ENCODE results near the gene CLIC5.

CLIC5 gene

DNA sequence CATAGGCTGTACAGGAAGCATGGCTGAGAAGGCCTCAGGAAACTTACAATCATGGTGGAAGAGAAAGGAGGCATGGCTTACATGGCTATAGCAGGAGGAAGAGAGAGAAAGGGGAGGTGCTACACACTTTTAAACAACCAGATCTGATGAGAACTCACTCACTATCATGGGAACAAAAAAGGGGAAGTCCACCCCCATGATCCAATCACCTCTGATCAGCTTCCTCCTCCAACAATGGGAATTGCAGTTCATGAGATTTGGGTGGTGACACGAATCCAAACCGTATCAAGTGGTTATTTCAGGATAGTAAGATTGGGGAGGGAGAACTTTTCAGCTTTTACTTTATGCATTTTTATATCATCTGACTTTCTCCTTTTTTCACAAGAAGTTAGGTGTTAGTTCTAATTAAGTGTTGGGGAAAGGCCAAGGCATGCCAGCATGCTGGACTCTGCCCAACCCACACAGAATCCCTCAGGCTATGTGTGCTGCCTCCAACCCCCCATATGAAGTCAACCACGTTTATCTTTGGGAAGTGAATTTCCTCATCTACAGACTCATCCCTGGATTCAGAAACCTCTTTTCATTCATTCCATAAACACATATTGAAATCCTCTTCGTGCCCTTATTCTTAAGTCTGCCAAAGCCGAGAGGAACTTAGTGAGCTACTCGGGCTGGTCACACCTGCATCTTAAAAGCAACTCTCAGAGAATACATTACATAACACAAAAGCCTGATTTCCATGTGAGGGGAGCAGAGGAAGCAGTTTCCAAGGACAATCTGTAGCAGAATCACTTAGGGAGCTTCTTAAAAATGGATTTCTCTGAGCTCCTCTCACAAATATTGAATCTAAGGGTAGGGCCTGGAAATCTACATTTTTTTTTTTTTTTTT, 16.7 kb upstream of the CLIC5 start:
- DNase-seq = no peak

DNA sequence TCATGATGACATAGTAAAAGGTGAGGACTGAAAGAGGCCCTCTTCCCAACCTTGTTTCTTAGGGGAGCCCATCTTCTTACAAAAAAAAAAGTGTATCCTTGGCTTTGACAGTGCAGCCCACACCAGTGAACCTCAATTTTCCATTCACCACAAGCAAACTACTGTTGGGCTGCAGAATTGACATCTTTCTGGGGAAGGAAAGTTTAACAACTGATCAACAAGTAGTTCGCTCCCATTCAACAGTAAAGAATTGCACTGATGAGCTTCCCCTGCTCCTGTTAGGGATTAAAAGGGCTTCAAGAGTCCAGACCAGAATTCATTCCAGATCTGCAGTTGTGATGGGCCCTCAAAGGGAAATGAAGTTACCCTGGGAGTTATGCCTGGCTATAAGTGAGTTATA, 13.9 kb upstream of the CLIC5 start:
- DNase-seq = no peak

DNA sequence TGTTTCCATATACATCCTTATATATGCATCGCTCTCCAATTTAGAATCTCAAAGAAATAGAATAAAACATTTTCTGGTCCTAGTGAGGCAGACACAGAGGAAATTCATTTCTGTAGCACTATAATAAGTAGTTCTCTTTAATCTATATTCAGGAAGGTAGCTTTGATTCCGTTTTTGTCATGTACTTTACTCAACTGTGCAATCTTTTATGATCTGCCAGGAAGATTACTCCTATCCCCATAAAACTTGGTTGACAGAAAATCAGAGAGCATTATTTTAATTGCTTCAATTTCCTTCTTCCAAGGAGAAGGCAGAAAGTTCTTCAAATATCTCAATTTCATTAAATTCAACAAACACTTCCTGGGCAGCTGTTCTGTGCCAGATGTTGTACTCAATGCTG, 10.6 kb upstream of the CLIC5 start:
- no peak for DNase-seq

DNA sequence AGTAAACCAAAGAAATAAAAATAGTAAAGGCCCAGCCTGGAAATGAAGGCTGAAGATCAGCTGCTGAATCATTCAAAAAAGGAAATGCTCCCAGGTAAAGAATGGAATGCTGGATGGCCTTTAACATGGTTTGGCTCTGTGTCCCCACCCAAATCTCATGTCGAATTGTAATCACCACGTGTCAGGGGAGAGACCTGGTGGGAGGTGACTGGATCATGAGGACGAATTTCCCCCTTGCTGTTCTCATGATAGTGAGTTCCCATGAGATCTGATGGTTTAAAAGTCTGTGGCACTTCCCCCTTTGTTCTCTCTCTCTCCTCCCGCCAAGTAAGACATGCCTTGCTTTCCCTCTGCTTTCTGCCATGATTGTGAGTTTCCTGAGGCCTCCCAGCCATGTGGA, 9.9 kb upstream of the CLIC5 start:
- no peak for DNase-seq

DNA sequence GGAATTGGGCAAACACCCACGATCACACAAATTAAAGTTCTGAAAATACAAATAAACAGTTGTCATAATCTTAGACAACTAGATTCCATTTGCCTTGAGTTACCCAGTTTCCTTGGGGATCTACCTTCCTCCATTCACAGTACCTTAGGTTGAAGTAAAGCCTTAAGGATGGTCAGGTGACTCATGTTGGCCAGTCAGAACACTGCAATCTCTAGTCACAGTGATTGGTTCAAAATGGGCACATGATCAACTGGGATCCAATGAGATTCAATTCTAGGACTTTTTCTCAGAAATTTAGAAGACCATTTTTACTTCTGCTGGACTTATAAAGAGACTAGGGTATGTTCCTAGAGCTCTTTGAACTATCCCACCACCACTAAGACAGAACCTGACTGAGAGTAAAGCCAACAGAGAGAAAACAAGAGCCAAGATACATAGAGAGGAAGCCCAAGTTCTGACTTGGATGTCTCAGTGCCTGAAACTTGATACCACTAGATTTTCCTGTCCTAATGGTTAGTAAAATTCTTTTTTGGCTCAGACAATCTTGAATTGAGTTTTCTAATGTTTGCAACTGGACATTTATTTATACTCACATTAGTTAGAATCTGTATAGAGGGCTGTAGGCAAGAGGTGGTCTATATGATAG, 8.6 kb upstream of the CLIC5 start:
- no peak for DNase-seq

DNA sequence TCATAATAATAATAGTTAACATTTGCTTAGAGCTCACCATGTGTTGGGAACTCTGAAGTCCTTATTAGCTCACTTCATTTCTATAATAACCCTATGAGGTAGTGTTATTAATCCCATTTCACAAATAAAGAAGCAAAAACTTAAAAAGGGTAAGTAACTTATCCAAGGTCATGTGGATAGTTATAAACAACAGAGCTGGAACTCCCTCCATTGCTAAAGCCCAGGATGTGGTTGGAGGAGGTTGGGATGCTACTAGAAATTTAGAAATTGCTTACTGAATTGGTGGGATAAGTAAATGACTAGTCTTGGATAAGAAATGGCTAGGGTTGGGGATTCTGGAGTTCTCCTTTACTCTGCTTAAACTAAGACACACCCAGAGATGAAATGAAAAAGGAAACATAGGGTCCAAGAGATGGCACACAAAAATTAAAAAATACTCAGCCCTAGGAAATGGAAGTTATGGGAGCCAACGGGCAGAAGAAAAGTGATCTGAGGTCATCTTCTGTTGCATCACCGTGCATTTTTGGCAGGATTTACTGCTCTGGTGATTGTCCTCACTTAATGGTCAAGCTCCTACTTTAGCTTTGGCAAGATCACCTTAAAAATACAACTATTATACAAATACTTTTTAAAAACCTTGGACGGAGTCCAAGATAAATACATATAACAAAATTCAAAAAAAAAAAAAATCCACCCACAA, 7.7 kb upstream of the CLIC5 start:
- no peak for DNase-seq

DNA sequence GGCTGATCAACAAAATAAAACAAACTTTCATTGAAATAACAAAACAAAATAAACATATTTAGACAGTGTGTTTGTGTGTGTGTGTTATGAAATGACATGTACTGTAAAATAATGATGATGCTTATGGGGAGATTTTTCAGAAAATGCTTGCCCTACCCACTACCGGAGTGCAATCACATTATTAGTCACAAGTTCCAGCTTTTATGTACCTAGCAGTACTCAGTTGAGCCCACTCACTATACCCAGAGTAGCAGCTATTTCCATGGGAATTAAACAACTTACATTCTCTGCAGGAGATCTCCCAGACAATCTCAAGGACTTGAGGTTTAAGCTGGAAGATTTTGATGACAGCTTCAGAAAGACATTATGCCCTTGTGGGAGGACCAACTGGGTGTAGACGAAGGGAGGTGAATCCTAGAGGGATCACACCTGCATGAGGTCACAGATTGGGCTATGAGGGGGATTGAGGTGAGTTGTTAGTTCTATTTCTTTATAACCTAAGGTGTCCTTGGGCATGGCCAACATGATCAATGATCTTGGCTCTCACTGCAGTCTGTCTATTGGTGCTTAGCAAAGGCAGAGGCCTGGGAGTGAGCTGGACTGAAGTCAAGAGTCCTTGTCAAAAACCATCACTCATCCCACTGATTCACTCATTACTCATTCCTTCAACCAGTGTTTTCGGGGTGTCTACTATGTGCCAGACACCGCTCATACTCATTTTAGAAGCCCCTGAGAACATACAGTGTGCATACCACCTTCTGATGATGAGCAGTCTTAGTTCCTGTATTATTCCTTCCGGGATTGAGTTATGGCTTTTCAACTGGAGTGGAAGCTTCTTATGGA, 6.7 kb upstream of the CLIC5 start:
- no peak for DNase-seq

DNA sequence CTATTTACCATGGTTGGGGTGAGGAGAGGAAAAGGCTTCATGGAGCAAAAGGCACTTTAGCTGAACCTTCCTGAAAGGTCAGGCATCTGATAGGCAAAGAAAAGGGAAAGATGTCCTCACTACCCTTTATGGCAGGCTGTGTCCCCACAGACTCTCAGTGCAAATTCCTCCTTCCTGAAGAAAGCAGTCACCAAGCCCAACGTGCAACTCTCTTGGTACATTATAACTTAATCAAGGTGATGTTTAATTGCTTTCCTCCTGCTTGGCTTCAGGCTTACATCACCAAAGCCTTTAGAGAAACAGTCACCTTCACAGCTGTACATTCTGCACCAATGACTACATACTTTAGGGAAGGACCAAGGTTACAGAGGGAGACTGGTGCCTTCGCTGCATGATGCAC, 2.1 kb upstream of the CLIC5 start:
- DNase-seq = no peak

DNA sequence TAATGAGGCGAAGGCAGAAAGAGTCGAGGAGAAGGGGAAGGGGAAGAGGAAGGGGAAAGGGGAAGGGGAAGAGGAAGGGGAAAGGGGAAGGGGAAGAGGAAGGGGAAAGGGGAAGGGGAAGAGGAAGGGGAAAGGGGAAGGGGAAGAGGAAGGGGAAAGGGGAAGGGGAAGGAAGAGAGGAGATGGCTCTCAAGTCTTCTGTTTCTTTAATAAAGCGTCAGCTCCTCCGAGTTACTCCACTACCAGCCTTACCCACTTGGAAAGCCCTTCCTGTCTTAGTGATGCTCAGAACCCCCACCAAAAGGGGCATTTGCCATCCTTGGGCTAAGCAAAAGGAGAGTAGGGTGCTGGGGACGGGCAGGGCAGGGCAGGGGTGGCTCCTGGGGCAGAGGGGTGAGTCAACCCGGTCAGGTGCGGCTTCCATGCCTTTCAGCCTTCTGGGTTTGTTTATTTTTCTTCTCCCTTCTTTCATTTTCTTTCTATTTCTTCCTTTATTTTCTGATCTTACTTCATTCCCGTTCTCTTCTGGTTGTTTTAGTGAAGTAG, 476 bp upstream of the CLIC5 start:
- no peak for DNase-seq

DNA sequence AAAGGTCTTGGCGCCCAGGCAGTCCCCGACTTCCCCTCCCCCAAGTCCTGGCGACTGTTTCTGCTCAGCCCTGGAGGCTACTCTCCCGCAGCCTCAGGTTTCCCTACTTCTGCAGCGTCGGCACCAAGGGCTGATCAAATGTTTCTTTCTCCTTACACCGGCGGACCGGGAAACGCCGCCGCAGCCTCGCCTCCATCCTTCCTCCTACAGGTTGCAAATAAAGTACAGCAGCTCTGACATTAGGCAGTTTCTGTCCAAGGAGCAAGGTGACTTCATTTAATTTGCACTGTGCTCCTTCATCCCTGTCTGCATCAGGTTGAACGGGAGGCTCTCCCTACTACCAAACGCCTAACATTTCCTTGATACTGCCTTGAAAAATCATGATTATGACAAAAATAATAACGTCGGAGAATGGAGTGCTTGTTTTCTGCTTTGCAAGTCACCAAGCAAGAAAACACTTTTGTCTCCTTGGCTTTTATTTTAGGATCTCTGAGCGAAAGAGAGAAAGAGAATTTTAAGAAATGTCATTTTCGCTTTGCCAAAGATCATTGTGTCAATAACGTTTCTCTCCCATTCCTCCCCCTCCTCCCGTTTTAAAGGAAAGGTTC, 1.0 kb downstream of the CLIC5 start:
- DNase-seq = no peak

DNA sequence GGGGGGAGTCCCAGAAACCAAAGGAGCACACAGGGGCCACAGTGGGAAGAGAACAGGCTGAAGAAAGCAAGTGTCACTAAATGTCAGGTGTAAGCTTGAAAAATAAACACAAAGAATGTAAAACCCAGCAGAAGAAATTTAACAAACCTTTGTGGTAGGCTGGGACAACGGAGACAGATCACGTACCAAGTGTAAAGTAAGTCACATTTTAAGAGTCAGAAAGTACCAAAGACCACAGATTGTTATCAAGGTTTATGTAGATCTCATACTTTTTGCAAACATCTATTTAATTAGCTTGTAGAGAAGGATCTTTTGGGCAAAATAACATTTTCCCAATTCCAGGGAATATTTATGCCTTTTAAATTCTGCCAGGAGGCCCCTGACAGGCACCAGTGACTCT, 1.6 kb downstream of the CLIC5 start:
- DNase-seq = no peak

DNA sequence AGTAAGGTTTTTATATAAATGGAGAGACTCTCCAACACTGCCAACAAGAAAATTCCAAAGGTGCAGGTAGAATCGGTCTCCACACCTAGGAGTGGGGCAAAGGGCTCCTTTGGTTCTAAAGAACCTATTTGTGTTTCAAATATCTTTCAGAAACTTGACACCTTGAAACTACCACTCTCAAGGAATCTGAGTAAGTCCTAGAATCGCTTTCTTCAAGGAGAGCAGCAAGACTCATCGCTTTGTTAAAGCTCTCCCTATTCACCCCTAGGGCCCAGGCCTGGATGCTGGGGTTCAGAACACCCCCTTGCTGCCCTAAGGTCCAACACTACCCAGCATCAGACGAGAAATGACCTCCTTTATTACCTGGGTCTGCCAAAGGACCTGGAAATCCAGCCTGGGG, 2.0 kb downstream of the CLIC5 start:
- DNase-seq = no peak

DNA sequence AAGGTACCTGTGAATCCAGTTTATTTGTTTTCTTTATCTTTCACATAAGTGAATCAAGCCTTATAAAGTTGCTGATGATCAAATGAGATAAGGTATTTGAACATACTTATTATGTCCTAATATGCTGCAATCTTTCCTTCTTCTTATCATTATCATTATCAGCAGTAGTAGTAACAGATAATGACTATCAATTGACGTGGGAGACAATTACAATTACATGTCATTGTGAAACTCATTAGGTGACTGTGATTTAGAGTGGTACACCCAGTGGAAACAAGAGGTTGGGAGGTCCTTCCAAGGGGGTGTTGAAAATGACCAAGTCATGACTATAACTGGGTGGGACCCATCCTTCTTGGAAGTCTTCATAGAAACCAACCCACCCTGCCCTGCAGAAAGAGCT, 2.8 kb downstream of the CLIC5 start:
- no peak for DNase-seq

DNA sequence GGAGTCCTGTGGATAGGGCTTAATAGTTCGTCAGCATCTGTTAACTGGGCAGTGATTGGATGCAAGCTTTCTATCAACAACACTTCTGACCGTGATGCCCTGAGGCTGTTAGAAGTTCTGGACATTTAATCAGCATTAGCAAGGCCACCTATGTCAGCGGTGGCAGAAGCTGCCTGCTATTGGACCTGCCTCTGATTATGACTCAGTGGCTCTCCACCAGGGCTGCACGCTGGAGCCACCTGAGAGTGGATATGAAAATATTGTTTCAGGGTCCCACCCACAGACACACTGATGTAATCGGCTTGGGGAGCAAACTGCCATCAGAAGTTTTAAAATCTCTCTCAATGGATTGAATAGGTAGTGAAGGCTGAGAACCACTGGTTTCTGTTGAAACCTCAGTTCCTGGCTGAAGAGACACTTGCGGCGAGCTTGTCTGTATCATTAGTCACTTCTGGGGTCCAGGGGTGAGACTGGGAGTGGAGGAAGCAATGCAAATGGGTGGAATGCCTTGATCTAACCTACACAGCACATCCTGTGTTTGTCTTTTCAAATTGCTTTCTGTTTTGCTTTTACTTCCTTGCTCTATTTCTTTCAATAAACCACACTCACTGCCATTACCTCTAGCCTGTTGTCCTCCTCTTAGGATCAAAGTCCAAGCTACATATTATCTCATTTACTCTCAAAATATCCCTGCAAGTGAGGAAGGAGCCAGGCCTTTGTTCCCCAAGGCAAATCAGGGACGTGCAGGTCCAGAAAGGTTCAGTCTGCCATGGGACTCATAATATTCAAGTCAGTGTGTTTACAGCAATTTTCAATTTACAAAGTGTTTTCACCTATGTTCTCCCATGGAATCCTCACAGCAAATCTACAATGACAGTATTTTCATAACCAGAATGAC, 4.2 kb downstream of the CLIC5 start:
- DNase-seq = no peak

DNA sequence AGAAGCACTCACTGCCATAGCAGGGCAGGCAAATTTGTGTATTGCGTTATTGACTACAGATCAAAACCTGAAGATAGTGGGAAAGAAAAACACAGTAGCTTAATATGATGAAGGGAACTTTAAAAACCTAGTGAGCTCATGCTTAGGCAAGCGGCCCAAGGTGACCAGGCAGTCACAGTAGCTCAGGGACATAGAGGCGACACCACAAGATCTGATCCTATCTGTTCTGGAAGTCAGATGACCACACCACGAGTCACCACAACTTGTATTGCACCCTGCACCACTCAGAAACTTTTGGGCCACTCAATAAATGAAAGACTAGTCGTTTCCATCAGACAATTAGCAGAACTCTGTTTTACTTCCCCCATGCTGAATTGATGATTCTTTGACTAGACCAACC, 4.9 kb downstream of the CLIC5 start:
- no peak for DNase-seq

DNA sequence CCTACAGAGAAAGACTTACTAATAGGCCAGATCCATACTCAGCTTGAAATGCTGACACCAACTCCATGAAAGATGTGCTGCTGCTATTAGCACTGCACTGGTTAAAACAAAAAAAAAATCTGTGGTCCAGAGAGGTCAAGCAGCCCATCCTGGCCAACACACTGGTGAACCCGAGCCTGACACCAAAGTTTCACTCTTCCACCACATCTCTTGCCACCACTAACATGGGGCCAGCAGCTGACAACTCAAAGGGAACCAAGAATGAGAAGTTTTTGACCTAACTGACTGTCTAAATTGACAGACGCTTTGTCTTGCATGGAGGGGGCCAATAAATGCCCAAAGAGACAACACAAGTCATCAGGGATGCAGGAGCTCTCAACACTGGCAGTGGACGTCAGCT, 5.4 kb downstream of the CLIC5 start:
- no peak for DNase-seq

DNA sequence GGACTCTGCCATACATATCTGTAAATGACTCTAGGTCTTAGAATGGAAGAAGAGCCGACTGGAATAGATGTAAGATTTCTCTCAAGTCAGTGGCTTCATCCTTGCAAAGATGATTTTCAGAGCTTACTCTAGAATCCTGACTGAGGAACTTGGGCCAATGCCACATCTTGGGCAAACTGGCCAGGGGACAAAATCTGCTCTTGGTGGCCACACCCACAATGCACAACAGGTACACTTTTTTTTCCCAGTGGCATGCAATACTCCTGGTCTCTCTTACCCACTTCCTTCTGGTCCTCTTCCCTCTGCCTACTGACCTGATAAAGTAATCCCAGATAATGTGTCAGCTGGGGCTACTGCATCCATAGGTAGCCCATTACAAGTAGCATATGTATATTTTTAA, 13.4 kb downstream of the CLIC5 start:
- no peak for DNase-seq

DNA sequence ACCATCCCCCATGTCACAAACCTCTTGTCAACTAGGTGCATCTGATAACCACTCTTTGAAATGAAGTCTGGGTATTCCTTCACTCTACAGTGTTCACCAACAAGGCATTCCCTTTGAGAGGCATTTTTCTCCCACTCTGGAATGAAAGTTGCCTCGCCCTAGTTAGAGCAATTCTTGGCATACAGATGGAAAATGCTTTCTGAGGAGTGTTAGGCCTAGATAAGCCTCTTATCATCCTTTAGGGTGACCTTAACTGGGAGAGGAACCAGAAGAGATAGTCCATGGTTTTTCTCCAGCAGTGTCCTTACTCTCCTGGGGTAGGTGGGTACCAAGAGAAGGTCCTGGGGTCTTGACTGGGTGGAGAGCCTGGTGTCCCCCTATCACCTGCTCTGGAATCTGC, 14.8 kb downstream of the CLIC5 start:
- peak; percentile 73 for DNase-seq

DNA sequence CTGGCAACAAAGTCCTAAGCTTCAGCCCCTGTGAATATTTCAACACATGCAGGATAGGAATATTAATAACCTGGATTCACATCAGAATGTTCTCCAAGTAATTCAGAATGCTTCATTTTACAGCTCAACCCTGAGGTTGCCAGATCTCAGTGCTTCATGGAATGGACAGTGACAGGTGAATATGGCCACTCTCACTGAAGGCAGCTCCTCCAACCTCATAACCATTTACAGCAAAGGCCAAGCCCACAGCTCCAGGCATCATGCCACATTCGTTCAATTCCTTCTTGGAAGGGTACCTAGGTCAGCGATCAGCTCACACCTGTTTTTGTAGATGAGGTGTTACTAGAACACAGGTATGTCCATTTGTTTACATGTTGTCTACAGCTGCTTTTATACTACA, 17.1 kb downstream of the CLIC5 start:
- no peak for DNase-seq

DNA sequence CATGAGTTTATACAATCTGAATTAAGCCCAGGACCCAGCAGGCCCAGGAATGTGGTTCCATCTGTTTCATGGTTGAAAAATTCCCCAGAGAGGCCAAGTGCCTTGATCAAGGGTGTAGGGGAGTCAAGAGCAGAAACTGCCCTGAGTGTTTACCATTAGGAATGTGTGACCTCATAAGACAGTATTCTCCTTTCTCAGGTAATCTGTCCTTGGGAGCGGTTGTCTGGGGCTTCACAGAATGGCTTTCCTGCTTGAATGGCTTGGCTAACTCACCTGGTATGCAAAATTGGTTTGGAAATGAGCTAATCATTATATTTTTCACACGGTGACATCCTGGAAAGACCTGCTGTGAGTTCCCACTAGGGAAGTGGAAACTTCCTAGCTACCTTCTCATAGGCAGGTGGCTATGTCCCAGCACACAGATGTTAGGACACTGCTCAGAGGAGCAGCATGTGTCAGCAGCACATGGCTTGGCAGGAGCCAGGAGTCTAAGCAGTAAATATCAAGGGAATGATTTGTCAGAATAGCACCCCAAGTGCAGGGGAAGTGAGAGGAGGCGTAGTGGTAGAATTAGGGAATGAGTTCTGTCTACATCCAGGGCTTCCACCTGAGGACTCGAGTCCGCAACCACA, 17.7 kb downstream of the CLIC5 start:
- DNase-seq = no peak

DNA sequence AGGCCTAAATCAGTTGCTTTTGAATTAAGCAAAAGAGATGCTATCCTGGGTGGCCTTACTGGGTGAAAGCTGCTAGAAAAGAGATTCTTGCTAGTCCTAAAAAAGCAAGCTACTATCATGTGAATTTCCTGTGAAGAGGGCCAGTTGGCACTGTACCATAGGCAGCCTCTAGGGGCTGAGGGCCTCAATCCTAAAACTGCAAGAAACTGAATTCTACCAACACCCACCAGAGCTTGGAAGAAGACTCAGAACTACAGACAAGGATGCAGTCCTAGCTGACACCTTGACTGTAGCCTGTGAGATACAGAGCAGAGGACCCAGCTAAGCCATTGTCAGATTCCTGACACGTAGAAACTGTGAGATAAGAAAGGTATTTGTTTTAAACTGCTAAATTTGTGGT, 24.5 kb downstream of the CLIC5 start:
- DNase-seq = no peak

Measured in hematopoietic multipotent progenitor cell treated with erythropoietin and hydrocortisone succinate and interleukin-3 and kit ligand, for 8 days (in vitro differentiated cells).